ENCODE data around the gene RNF208. TPM values are rescaled to one million over a fixed set of nuclear protein-coding genes. Genes with fewer than 3 reads are reported as not detected.

RNF208 gene
- total and polyA plus RNA-seq, 2 experiments from 2014 or later, result 0.34 to 0.65 TPM

GRCh38 chr9:137236238-137236935 lies 14.3 kb upstream of the RNF208 start:
- TF ChIP-seq EZH2phosphoT487 (IDR thresholded peaks at IDR 0.05; ENCODE audit: insufficient read depth, low read depth) (no peak), EZH2 (IDR thresholded peaks at IDR 0.05; ENCODE audit: insufficient read depth, poor library complexity, severe bottlenecking) (no peak)
- H2AFZ ChIP-seq, result no peak overlapping the region
- H3K79me2 ChIP-seq (ENCODE audit: insufficient read depth), result peaks cover 25% of the 10 kb centered on the region
- no peaks in the 10 kb centered on the region for H3K27me3 ChIP-seq (replicated peaks; ENCODE audit: insufficient read depth)
- H3K4me1 ChIP-seq (ENCODE audit: insufficient read depth), result no peaks in the 10 kb centered on the region
- no peak overlapping the region for H3K9ac ChIP-seq
- in situ Hi-C loops (cut with MboI), result no loop called here
- H3K27ac ChIP-seq, result no peak overlapping the region
- no peaks in the 10 kb centered on the region for H4K20me1 ChIP-seq (ENCODE audit: insufficient read depth)
- DNase-seq, result peak; percentile 89
- H3K9me2 ChIP-seq (ENCODE audit: insufficient read depth), result no peaks in the 10 kb centered on the region
- H3K36me3 ChIP-seq (ENCODE audit: low read depth), result no peaks in the 10 kb centered on the region
- WGBS, 2 experiments (ENCODE audit: low coverage in 1 of 2, low lambda C conversion rate in 2 of 2, missing lambda C conversion rate in 2 of 2), result 12 to 16% methylated on average over 24 to 30 of the region's 31 CpGs
- no peak overlapping the region for H3K4me2 ChIP-seq (ENCODE audit: unreplicated experiment)
- no peaks in the 10 kb centered on the region; the same call in 1 of the 2 replicates for H3F3A ChIP-seq (ENCODE audit: insufficient read depth)
- H3K9me3 ChIP-seq (ENCODE audit: low read depth), result no peaks in the 10 kb centered on the region
- no peak overlapping the region for H3K4me3 ChIP-seq

GRCh38 chr9:137235424-137236237 lies 13.6 kb upstream of the RNF208 start:
- no peaks in the 10 kb centered on the region for H3K27me3 ChIP-seq (replicated peaks; ENCODE audit: insufficient read depth)
- no peaks in the 10 kb centered on the region for H3K9me3 ChIP-seq (ENCODE audit: low read depth)
- H3K4me3 ChIP-seq, result no peak overlapping the region
- no peak overlapping the region for H3K27ac ChIP-seq
- H3K79me2 ChIP-seq (ENCODE audit: insufficient read depth), result peaks cover 25% of the 10 kb centered on the region
- no peaks in the 10 kb centered on the region for H3K36me3 ChIP-seq (ENCODE audit: low read depth)
- H3K9me2 ChIP-seq (ENCODE audit: insufficient read depth), result no peaks in the 10 kb centered on the region
- no peaks in the 10 kb centered on the region; the same call in 1 of the 2 replicates for H3F3A ChIP-seq (ENCODE audit: insufficient read depth)
- no peak overlapping the region for H3K4me2 ChIP-seq (ENCODE audit: unreplicated experiment)
- 61 to 64% methylated on average over 34 to 35 of the region's 35 CpGs for WGBS, 2 experiments (ENCODE audit: low coverage in 1 of 2, low lambda C conversion rate in 2 of 2, missing lambda C conversion rate in 2 of 2)
- no peak overlapping the region for H3K9ac ChIP-seq
- in situ Hi-C loops (cut with MboI), result no loop called here
- no peak for DNase-seq
- H2AFZ ChIP-seq, result no peak overlapping the region
- H4K20me1 ChIP-seq (ENCODE audit: insufficient read depth), result no peaks in the 10 kb centered on the region
- no peaks in the 10 kb centered on the region for H3K4me1 ChIP-seq (ENCODE audit: insufficient read depth)
- TF ChIP-seq EZH2 (IDR thresholded peaks at IDR 0.05; ENCODE audit: insufficient read depth, poor library complexity, severe bottlenecking) (no peak), EZH2phosphoT487 (IDR thresholded peaks at IDR 0.05; ENCODE audit: insufficient read depth, low read depth) (no peak)

GRCh38 chr9:137234758-137235423 lies 12.9 kb upstream of the RNF208 start:
- Histone ChIP-seq H3K4me3 (no peak overlapping the region), H3K27ac (no peak overlapping the region), H3K27me3 (replicated peaks; ENCODE audit: insufficient read depth) (no peaks in the 10 kb centered on the region), H4K20me1 (ENCODE audit: insufficient read depth) (no peaks in the 10 kb centered on the region), H3K4me2 (ENCODE audit: unreplicated experiment) (no peak overlapping the region), H3F3A (ENCODE audit: insufficient read depth) (no peaks in the 10 kb centered on the region; the same call in 1 of the 2 replicates), H3K79me2 (ENCODE audit: insufficient read depth) (peaks cover 24% of the 10 kb centered on the region), H3K9ac (no peak overlapping the region), H3K9me3 (ENCODE audit: low read depth) (no peaks in the 10 kb centered on the region), H2AFZ (no peak overlapping the region), H3K9me2 (ENCODE audit: insufficient read depth) (no peaks in the 10 kb centered on the region), H3K36me3 (ENCODE audit: low read depth) (no peaks in the 10 kb centered on the region), H3K4me1 (ENCODE audit: insufficient read depth) (no peaks in the 10 kb centered on the region)
- no peak for TF ChIP-seq EZH2 (IDR thresholded peaks at IDR 0.05; ENCODE audit: insufficient read depth, poor library complexity, severe bottlenecking)
- no peak for TF ChIP-seq EZH2phosphoT487 (IDR thresholded peaks at IDR 0.05; ENCODE audit: insufficient read depth, low read depth)
- 50 to 64% methylated on average over 15 to 17 of the region's 18 CpGs for WGBS, 2 experiments (ENCODE audit: low coverage in 1 of 2, low lambda C conversion rate in 2 of 2, missing lambda C conversion rate in 2 of 2)
- in situ Hi-C loops (cut with MboI), result no loop called here
- no peak for DNase-seq

GRCh38 chr9:137234055-137234697 lies 12.1 kb upstream of the RNF208 start:
- no peaks in the 10 kb centered on the region for H3K27me3 ChIP-seq (replicated peaks; ENCODE audit: insufficient read depth)
- DNase-seq, result no peak
- no peak overlapping the region for H3K4me2 ChIP-seq (ENCODE audit: unreplicated experiment)
- H2AFZ ChIP-seq, result no peak overlapping the region
- no peak for TF ChIP-seq EZH2phosphoT487 (IDR thresholded peaks at IDR 0.05; ENCODE audit: insufficient read depth, low read depth)
- no peak for TF ChIP-seq EZH2 (IDR thresholded peaks at IDR 0.05; ENCODE audit: insufficient read depth, poor library complexity, severe bottlenecking)
- H3K9me3 ChIP-seq (ENCODE audit: low read depth), result no peaks in the 10 kb centered on the region
- H3K79me2 ChIP-seq (ENCODE audit: insufficient read depth), result peaks cover 17% of the 10 kb centered on the region
- H3K36me3 ChIP-seq (ENCODE audit: low read depth), result no peaks in the 10 kb centered on the region
- H3K27ac ChIP-seq, result no peak overlapping the region
- no peaks in the 10 kb centered on the region; the same call in 1 of the 2 replicates for H3F3A ChIP-seq (ENCODE audit: insufficient read depth)
- H4K20me1 ChIP-seq (ENCODE audit: insufficient read depth), result no peaks in the 10 kb centered on the region
- in situ Hi-C loops (cut with MboI), result no loop called here
- no peaks in the 10 kb centered on the region for H3K4me1 ChIP-seq (ENCODE audit: insufficient read depth)
- H3K4me3 ChIP-seq, result no peak overlapping the region
- no peaks in the 10 kb centered on the region for H3K9me2 ChIP-seq (ENCODE audit: insufficient read depth)
- 59 to 63% methylated on average over 14 to 39 of the region's 40 CpGs for WGBS, 2 experiments (ENCODE audit: low coverage in 1 of 2, low lambda C conversion rate in 2 of 2, missing lambda C conversion rate in 2 of 2)
- H3K9ac ChIP-seq, result no peak overlapping the region

All from GM23248 (cell line).